ENCODE results near the gene ARID3A.

DNA sequence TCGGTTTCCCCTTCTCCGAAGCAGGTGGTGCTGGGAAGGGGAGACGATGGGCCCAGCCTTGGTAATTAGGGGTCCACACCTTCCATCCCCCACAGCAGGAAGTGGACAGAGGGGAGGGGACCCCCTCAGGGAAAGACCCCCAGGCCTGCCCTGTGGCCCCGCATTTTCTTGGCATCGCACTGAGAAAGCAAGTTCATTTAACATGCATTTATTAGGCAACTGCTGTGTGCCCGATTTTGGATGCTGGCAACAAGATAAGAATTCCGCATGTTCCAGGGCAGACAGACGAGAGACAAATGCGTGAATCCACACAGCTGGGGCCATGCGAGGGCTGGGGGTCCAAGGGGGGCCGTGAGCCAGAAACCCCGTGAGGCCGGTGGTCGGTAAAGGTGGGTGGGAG, 28.4 kb downstream of the ARID3A start:
- TF ChIP-seq YY1 (IDR thresholded peaks at IDR 0.05; ENCODE audit: insufficient read depth, insufficient read length) (no peak), ZNF274 (IDR thresholded peaks at IDR 0.05; ENCODE audit: low read depth, low read length) (no peak)
